CD4-positive, alpha-beta T cell treated with Interleukin-17A for 4 hours (primary cell): ENCODE data around the gene RABEP1.
A peak's percentile ranks its signal among the peaks of the same experiment; 100 is the strongest.

Experiments used
- DNase-seq: peaks from one replicate; pipeline ENCODE4 v3.0.0-alpha.2; 2020; ENCODE audit warnings: mixed read lengths

Gene RABEP1

GRCh38 chr17:5365831-5366230 lies 83.7 kb downstream of the RABEP1 start:
- no peak for DNase-seq

- DNase-seq, result no peak
These were observed 88.3 kb downstream of the RABEP1 start for GRCh38 chr17:5370411-5370810.

- no peak for DNase-seq
These were observed 91.0 kb downstream of the RABEP1 start for GRCh38 chr17:5373112-5373511.

- DNase-seq, result no peak
These were observed 96.6 kb downstream of the RABEP1 start for GRCh38 chr17:5378566-5379207.

GRCh38 chr17:5379351-5380107 lies 97.4 kb downstream of the RABEP1 start:
- no peak for DNase-seq

GRCh38 chr17:5380491-5381135 lies 98.5 kb downstream of the RABEP1 start:
- no peak for DNase-seq

GRCh38 chr17:5381542-5381941 lies 99.5 kb downstream of the RABEP1 start:
- DNase-seq, result no peak

GRCh38 chr17:5391678-5392077 lies 109.6 kb downstream of the RABEP1 start:
- no peak for DNase-seq

GRCh38 chr17:5396612-5397011 lies 114.5 kb downstream of the RABEP1 start:
- DNase-seq, result no peak

- DNase-seq, result no peak
These were observed 117.7 kb downstream of the RABEP1 start for GRCh38 chr17:5399767-5400166.

- no peak for DNase-seq
These were observed 123.3 kb downstream of the RABEP1 start for GRCh38 chr17:5405400-5405799.

- DNase-seq, result no peak
These were observed 126.1 kb downstream of the RABEP1 start for GRCh38 chr17:5408186-5408585.

GRCh38 chr17:5410594-5411272 lies 128.6 kb downstream of the RABEP1 start:
- no peak for DNase-seq

- DNase-seq, result no peak
These were observed 131.6 kb downstream of the RABEP1 start for GRCh38 chr17:5413682-5414081.

- no peak for DNase-seq
These were observed 134.8 kb downstream of the RABEP1 start for GRCh38 chr17:5416901-5417300.

- DNase-seq, result peak; percentile 59
These were observed 136.8 kb downstream of the RABEP1 start for GRCh38 chr17:5418858-5419355.

- DNase-seq, result peak; percentile 93
These were observed 137.4 kb downstream of the RABEP1 start, which contains the start of gene NUP88 for GRCh38 chr17:5419356-5419958. Gene NUP88 (minus strand): TSS chr17:5419662. CDS start chr17:5419650, 12 bp downstream.

- DNase-seq, result peak; percentile 86
These were observed 138.0 kb downstream of the RABEP1 start, which contains the start of gene RPAIN for GRCh38 chr17:5419959-5420653. Gene RPAIN (plus strand): TSS chr17:5420182. CDS start chr17:5420211, 29 bp downstream.

- no peak for DNase-seq
These were observed 140.4 kb downstream of the RABEP1 start for GRCh38 chr17:5422505-5422904.

GRCh38 chr17:5424909-5425308 lies 142.8 kb downstream of the RABEP1 start:
- no peak for DNase-seq

GRCh38 chr17:5425826-5426225 lies 143.7 kb downstream of the RABEP1 start:
- no peak for DNase-seq
